Measurements from ENCODE around the gene ARHGAP29.

Gene ARHGAP29

GRCh38 chr1:94236630-94237290 is 624 bp downstream of the ARHGAP29 start (continued):
- TF ChIP-seq ZSCAN18 (tag by site-specific recombination; IDR thresholded peaks at IDR 0.05) (no peak), ZNF37A (tag by site-specific recombination; IDR thresholded peaks at IDR 0.05) (peak; percentile 75), ZNF335 (tag by site-specific recombination; conservative IDR thresholded peaks at IDR 0.05) (no peak; the same call in none of the 2 replicates), YY1 (tag by site-specific recombination; IDR thresholded peaks at IDR 0.05) (no peak), ZNF449 (tag by site-specific recombination; IDR thresholded peaks at IDR 0.05) (peak; percentile 72; the same call in 1 of the 2 replicates), ZSCAN16 (tag by site-specific recombination; IDR thresholded peaks at IDR 0.05) (no peak), ZNF341 (tag by site-specific recombination; IDR thresholded peaks at IDR 0.05; ENCODE audit: low read depth) (no peak), ZNF239 (tag by site-specific recombination; IDR thresholded peaks at IDR 0.05) (no peak), ZNF211 (tag by site-specific recombination; IDR thresholded peaks at IDR 0.05; ENCODE audit: low read depth) (no peak), PRDM4 (tag by site-specific recombination; IDR thresholded peaks at IDR 0.05) (no peak), ZNF843 (tag by site-specific recombination; IDR thresholded peaks at IDR 0.05) (no peak), GFI1B (tag by site-specific recombination; IDR thresholded peaks at IDR 0.05) (no peak), ZNF76 (tag by site-specific recombination; IDR thresholded peaks at IDR 0.05; ENCODE audit: borderline replicate concordance, low read depth) (0 out of 2 replicates have a peak, but pooled peaks have one; percentile 2), OVOL3 (tag by site-specific recombination; IDR thresholded peaks at IDR 0.05) (no peak), ZBTB1 (tag by site-specific recombination; IDR thresholded peaks at IDR 0.05) (no peak), GLIS2 (tag by site-specific recombination; IDR thresholded peaks at IDR 0.05) (peak; percentile 12; the same call in 1 of the 2 replicates), ZNF18 (tag by site-specific recombination; IDR thresholded peaks at IDR 0.05) (no peak), ZFP69B (tag by site-specific recombination; IDR thresholded peaks at IDR 0.05) (no peak), SALL2 (tag by site-specific recombination; IDR thresholded peaks at IDR 0.05; ENCODE audit: borderline replicate concordance) (no peak), ZBTB26 (tag by site-specific recombination; optimal IDR thresholded peaks at IDR 0.05) (peak; percentile 86), ZNF791 (tag by site-specific recombination; IDR thresholded peaks at IDR 0.05) (no peak), ZNF830 (tag by site-specific recombination; IDR thresholded peaks at IDR 0.05; ENCODE audit: low read depth) (no peak), ZNF514 (tag by site-specific recombination; IDR thresholded peaks at IDR 0.05) (no peak), ZNF707 (tag by site-specific recombination; IDR thresholded peaks at IDR 0.05) (no peak), YY2 (tag by site-specific recombination; IDR thresholded peaks at IDR 0.05) (no peak), ZBTB49 (tag by site-specific recombination; IDR thresholded peaks at IDR 0.05; ENCODE audit: low read depth) (no peak), ZNF660 (tag by site-specific recombination; IDR thresholded peaks at IDR 0.05) (no peak), ZNF48 (tag by site-specific recombination; IDR thresholded peaks at IDR 0.05) (no peak)

All from HEK293 (cell line).